KMS-11 (cell line): ENCODE data around the gene ZNF618.

Experiments
- H2AFZ ChIP-seq: fragments of 200-600 bp; sonication (generic); 2 replicates; pipeline ENCODE4 v1.6.1; 2016; ENCODE audit warnings: antibody characterized with exemption, mixed run types, low read depth
- H3K27ac ChIP-seq: fragments of 200-600 bp; sonication (generic); 2 replicates; pipeline ENCODE4 v1.6.1; 2016; ENCODE audit warnings: mild to moderate bottlenecking, mixed run types
- H3K27me3 ChIP-seq: fragments of 200-600 bp; sonication (generic); 2 replicates; pipeline ENCODE4 v1.6.1; 2017; ENCODE audit warnings: mild to moderate bottlenecking, low read depth, mixed run types, moderate library complexity; ENCODE audit not compliant: insufficient read depth
- H3K36me3 ChIP-seq: fragments of 200-600 bp; sonication (generic); 2 replicates; pipeline ENCODE4 v1.6.1; 2017; ENCODE audit warnings: mild to moderate bottlenecking, mixed run types; ENCODE audit not compliant: insufficient read depth
- H3K4me1 ChIP-seq: fragments of 200-600 bp; sonication (generic); 2 replicates; pipeline ENCODE4 v1.6.1; 2016; ENCODE audit warnings: mild to moderate bottlenecking, low read depth, mixed run types; ENCODE audit not compliant: poor library complexity, severe bottlenecking
- H3K4me2 ChIP-seq: fragments of 200-600 bp; sonication (generic); 2 replicates; pipeline ENCODE4 v1.7.0; 2016; ENCODE audit warnings: mild to moderate bottlenecking, mixed run types
- H3K4me3 ChIP-seq: fragments of 200-600 bp; sonication (generic); IDR thresholded peaks from 2 replicates; pipeline ENCODE4 v1.6.1; 2017; ENCODE audit warnings: low read depth, low read length, mixed read lengths; ENCODE audit not compliant: insufficient read depth
- H3K79me2 ChIP-seq: fragments of 200-600 bp; sonication (generic); 2 replicates; pipeline ENCODE4 v1.6.1; 2016; ENCODE audit warnings: low read depth, mixed run types; ENCODE audit not compliant: insufficient read depth
- H3K9ac ChIP-seq: fragments of 200-600 bp; sonication (generic); 2 replicates; pipeline ENCODE4 v1.6.1; 2016; ENCODE audit warnings: mild to moderate bottlenecking, mixed run types
- H4K20me1 ChIP-seq: fragments of 200-600 bp; sonication (generic); 2 replicates; pipeline ENCODE4 v1.6.1; 2016; ENCODE audit warnings: mild to moderate bottlenecking, mixed run types; ENCODE audit not compliant: insufficient read depth
- TF ChIP-seq, protein P1 (sequence below): fragments of 200-600 bp; sonication (generic); conservative IDR thresholded peaks from 2 replicates; pipeline ENCODE4 v1.6.1; 2017; ENCODE audit warnings: low read depth, mild to moderate bottlenecking, antibody characterized with exemption, low read length, moderate library complexity, mixed read lengths

Gene ZNF618

GRCh38 chr9:113912816-113913215 lies 36.7 kb downstream of the ZNF618 start:
- Histone ChIP-seq H3K27ac (no peak overlapping the region), H3K36me3 (no peaks in the 10 kb centered on the region), H2AFZ (no peak overlapping the region), H4K20me1 (no peaks in the 10 kb centered on the region), H3K27me3 (no peaks in the 10 kb centered on the region), H3K4me2 (no peak overlapping the region), H3K79me2 (no peaks in the 10 kb centered on the region), H3K9ac (no peak overlapping the region), H3K4me1 (no peaks in the 10 kb centered on the region), H3K4me3 (no peak overlapping the region)
- TF ChIP-seq, protein P1, sequence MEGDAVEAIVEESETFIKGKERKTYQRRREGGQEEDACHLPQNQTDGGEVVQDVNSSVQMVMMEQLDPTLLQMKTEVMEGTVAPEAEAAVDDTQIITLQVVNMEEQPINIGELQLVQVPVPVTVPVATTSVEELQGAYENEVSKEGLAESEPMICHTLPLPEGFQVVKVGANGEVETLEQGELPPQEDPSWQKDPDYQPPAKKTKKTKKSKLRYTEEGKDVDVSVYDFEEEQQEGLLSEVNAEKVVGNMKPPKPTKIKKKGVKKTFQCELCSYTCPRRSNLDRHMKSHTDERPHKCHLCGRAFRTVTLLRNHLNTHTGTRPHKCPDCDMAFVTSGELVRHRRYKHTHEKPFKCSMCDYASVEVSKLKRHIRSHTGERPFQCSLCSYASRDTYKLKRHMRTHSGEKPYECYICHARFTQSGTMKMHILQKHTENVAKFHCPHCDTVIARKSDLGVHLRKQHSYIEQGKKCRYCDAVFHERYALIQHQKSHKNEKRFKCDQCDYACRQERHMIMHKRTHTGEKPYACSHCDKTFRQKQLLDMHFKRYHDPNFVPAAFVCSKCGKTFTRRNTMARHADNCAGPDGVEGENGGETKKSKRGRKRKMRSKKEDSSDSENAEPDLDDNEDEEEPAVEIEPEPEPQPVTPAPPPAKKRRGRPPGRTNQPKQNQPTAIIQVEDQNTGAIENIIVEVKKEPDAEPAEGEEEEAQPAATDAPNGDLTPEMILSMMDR: no peak

DNA sequence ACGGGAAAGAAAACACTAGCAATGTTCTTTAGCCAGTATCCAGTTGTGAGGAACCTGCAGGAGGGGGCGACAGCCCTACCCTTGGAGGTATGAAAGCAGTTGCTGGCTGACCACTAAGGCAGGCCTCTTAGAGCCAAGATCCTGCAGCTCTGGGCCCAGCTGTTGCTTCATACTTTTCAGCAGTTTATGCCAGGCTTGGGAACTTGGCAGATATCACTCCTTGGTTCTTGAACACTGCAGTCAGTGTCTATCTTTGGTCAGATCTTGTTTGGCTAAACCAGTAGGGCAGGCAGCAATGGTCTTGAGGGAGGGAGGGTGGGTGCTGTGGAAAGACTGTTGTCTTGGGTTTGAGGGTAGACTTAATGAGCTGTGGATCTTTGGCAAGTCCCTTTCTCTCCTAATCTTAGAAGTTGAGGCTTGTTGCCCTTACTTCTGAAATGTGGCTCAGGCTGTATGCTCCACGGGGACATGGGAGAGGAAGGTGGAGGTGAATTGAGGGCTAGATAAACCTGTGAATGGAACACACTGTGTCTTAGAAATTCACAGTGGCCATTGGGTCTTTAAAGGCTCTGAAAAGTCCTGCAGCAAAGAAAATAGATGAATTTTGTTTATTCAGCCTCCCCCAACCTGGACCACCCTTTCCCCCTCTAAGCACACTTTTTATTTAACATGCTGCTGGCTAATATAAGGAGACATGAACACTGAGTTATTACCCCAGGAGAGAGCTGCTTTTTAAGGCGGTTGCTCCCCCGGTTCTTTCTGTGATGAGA lies 37.5 kb downstream of the ZNF618 start:
- H3K4me3 ChIP-seq: no peak overlapping the region
- no peaks in the 10 kb centered on the region for H3K27me3 ChIP-seq
- H2AFZ ChIP-seq: no peak overlapping the region
- no peaks in the 10 kb centered on the region for H4K20me1 ChIP-seq
- no peaks in the 10 kb centered on the region for H3K79me2 ChIP-seq
- H3K36me3 ChIP-seq: no peaks in the 10 kb centered on the region
- H3K4me2 ChIP-seq: no peak overlapping the region
- H3K4me1 ChIP-seq: no peaks in the 10 kb centered on the region
- TF ChIP-seq, protein P1: no peak
- H3K9ac ChIP-seq: no peak overlapping the region
- no peak overlapping the region for H3K27ac ChIP-seq

DNA sequence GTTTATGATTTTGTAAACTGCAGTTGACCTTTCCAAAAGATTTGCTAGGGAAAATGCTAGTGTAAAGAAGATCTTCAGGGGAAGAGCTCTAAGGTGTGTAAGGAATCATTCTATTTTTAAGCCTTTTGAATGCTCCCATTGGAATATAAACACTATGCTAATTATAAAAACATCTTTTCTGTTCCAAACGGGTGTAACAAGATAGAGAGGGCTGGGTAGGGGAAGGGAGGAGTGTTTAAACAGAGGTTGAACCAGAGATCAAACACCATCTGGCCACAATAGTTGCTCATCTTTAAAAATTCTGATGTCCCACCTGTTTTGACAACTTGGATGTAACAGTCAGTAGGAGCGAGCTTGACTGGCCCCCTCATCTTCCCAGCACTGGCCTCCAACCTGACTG lies 38.4 kb downstream of the ZNF618 start:
- Histone ChIP-seq H4K20me1 (no peaks in the 10 kb centered on the region), H3K27me3 (no peaks in the 10 kb centered on the region), H3K27ac (no peak overlapping the region), H3K9ac (no peak overlapping the region), H2AFZ (no peak overlapping the region), H3K4me1 (no peaks in the 10 kb centered on the region), H3K4me3 (no peak overlapping the region), H3K79me2 (no peaks in the 10 kb centered on the region), H3K4me2 (no peak overlapping the region), H3K36me3 (no peaks in the 10 kb centered on the region)
- TF ChIP-seq, protein P1: no peak

DNA sequence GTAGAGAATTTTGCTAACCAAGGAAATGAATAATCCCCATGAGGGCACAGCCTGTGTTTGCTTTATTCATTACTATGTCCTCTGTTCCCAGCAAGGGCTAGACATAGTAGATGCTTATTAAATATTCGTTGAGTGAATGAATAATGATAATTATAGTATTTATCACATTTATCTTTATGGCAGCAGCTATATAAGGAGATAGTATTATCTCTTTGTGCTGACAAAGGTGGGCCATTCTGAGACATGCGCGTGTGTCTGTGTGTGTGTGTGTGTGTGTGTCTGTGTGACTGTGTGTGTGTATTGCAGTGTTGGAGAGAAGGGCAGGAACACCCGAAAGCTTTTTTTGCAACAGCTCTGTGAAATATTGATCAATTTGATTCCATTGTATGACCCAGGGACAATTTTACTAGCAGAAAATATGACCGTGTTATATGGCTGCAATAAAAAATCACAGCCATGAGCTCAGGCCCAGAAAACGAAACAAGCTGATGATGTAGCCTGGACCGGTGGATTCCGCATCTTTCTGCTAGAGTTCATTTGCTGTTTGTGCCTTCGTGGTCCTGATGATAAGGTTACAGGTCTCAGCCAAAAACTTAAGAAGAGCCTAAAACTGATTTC lies 39.8 kb downstream of the ZNF618 start:
- TF ChIP-seq, protein P1: no peak

More for the DNA sequence above, 39.8 kb downstream of the ZNF618 start:
- no peaks in the 10 kb centered on the region for H3K4me1 ChIP-seq
- no peaks in the 10 kb centered on the region for H3K79me2 ChIP-seq
- H3K4me3 ChIP-seq: no peak overlapping the region
- no peak overlapping the region for H3K9ac ChIP-seq
- H2AFZ ChIP-seq: no peak overlapping the region
- no peak overlapping the region for H3K27ac ChIP-seq
- no peaks in the 10 kb centered on the region for H3K36me3 ChIP-seq
- no peaks in the 10 kb centered on the region for H4K20me1 ChIP-seq
- H3K27me3 ChIP-seq: no peaks in the 10 kb centered on the region
- H3K4me2 ChIP-seq: no peak overlapping the region
